AG04450 (cell line): ENCODE results near the gene DLG5. TPM values are rescaled to one million over a fixed set of nuclear protein-coding genes. Genes with fewer than 3 reads are reported as not detected.

Source experiments
- CTCF ChIA-PET: fragments of 300-600, 350-600 bp; formaldehyde crosslinking; extraction: SDS; loops from one replicate; lab custom pipeline; 2022; ENCODE audit warnings: antibody characterized with exemption, inconsistent platforms; lab: Charles Lee
- POLR2A ChIA-PET: fragments of 350-600 bp; formaldehyde crosslinking; extraction: SDS; loops from one replicate; lab custom pipeline; 2021; ENCODE audit warnings: antibody characterized with exemption, inconsistent platforms; lab: Yijun Ruan, JAX
- DNase-seq: peaks from one replicate; pipeline ENCODE4 v3.0.0-alpha.2; 2011; ENCODE audit warnings: low read depth, low spot score
- H3K27ac ChIP-seq: one replicate; pipeline ENCODE4 v1.5.1; 2012; ENCODE audit warnings: low read depth, low read length, control low read depth
- H3K27me3 ChIP-seq: one replicate; pipeline ENCODE4 v1.6.0; 2012; ENCODE audit warnings: low read length; ENCODE audit not compliant: control insufficient read depth, insufficient read depth
- H3K4me3 ChIP-seq: 2 replicates; pipeline ENCODE4 v1.5.1; 2011; ENCODE audit warnings: mild to moderate bottlenecking, low read depth, low read length, control low read depth
- H3K9me3 ChIP-seq: 2 replicates; pipeline ENCODE4 v1.5.1; 2012; ENCODE audit warnings: low read length; ENCODE audit not compliant: control insufficient read depth, insufficient read depth
- polyA plus RNA-seq: library from polyadenylated mRNA; depleted of rRNA; stranded (reverse); fragments of >200 nt; gene quantifications from 2 replicates; pipeline ENCODE4 v1.2.3, GENCODE V29; 2011
- TF ChIP-seq, protein P1 (sequence below): IDR thresholded peaks from 2 replicates; pipeline ENCODE4 v1.5.1; 2011; ENCODE audit warnings: low read depth, low read length, control low read depth, inconsistent platforms

Gene DLG5
- polyA plus RNA-seq, 1 experiment: 16.3 TPM

GRCh38 chr10:77845451-77845850, 81.1 kb downstream of the DLG5 start:
- H3K9me3 ChIP-seq: no peaks in the 10 kb centered on the region; the same call in 1 of the 2 replicates
- ChIA-PET CTCF (interaction anchor here (0.7 to 1.3 kb wide), 3 partner anchors 28 to 129 kb away, joined by 3 to 7 read pairs (median 6); no protein-coding TSS in a partner anchor), POLR2A (no interaction called here)
- TF ChIP-seq, protein P1, sequence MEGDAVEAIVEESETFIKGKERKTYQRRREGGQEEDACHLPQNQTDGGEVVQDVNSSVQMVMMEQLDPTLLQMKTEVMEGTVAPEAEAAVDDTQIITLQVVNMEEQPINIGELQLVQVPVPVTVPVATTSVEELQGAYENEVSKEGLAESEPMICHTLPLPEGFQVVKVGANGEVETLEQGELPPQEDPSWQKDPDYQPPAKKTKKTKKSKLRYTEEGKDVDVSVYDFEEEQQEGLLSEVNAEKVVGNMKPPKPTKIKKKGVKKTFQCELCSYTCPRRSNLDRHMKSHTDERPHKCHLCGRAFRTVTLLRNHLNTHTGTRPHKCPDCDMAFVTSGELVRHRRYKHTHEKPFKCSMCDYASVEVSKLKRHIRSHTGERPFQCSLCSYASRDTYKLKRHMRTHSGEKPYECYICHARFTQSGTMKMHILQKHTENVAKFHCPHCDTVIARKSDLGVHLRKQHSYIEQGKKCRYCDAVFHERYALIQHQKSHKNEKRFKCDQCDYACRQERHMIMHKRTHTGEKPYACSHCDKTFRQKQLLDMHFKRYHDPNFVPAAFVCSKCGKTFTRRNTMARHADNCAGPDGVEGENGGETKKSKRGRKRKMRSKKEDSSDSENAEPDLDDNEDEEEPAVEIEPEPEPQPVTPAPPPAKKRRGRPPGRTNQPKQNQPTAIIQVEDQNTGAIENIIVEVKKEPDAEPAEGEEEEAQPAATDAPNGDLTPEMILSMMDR: no peak
- no peak for DNase-seq
- peak overlapping the region; percentile 82 for H3K27ac ChIP-seq
- H3K4me3 ChIP-seq: no peak overlapping the region
- H3K27me3 ChIP-seq: no peaks in the 10 kb centered on the region

- Histone ChIP-seq H3K4me3 (no peak overlapping the region), H3K27me3 (no peaks in the 10 kb centered on the region), H3K27ac (peak overlapping the region; percentile 82), H3K9me3 (no peaks in the 10 kb centered on the region; the same call in 1 of the 2 replicates)
- TF ChIP-seq, protein P1: no peak
- peak; percentile 60 for DNase-seq
- CTCF ChIA-PET: interaction anchor here (0.7 to 1.3 kb wide), 3 partner anchors 28 to 130 kb away, joined by 3 to 7 read pairs (median 6); no protein-coding TSS in a partner anchor
- POLR2A ChIA-PET: no interaction called here
Observed at GRCh38 chr10:77844713-77845445, 81.7 kb downstream of the DLG5 start.

DNA sequence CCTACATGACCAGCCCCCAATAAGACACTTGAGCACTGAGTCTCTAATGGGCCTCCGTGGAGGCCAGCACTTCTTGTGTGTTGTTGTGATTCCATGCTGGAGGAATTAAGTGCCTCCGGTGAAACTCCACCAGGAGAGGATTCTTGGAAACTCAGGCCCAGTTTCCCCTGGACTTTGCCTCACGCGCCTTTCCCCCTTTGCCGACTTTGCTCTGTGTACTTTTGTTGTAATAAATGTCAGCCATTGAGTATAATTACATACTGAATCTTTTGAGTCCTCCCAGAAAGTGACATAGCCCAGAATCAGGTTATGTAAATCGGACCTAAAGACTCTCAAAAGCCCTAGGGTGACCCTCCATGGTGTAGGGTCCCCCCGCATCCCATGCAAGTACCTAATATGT, 82.4 kb downstream of the DLG5 start:
- no peak overlapping the region for H3K27ac ChIP-seq
- CTCF ChIA-PET: no interaction called here
- TF ChIP-seq, protein P1: no peak

GRCh38 chr10:77843264-77843663, 83.3 kb downstream of the DLG5 start:
- CTCF ChIA-PET: no interaction called here
- no peak for DNase-seq

More for the DNA sequence above, 82.4 kb downstream of the DLG5 start:
- POLR2A ChIA-PET: no interaction called here
- Histone ChIP-seq H3K9me3 (no peaks in the 10 kb centered on the region; the same call in 1 of the 2 replicates), H3K4me3 (no peak overlapping the region), H3K27me3 (no peaks in the 10 kb centered on the region)
- DNase-seq: no peak

More at GRCh38 chr10:77843264-77843663, 83.3 kb downstream of the DLG5 start:
- no peak overlapping the region for H3K4me3 ChIP-seq
- H3K27me3 ChIP-seq: no peaks in the 10 kb centered on the region
- H3K27ac ChIP-seq: no peak overlapping the region
- POLR2A ChIA-PET: no interaction called here
- no peaks in the 10 kb centered on the region; the same call in 1 of the 2 replicates for H3K9me3 ChIP-seq
- TF ChIP-seq, protein P1: no peak
